Measurements from ENCODE around the gene PNMA6E.

The PNMA6E gene

DNA sequence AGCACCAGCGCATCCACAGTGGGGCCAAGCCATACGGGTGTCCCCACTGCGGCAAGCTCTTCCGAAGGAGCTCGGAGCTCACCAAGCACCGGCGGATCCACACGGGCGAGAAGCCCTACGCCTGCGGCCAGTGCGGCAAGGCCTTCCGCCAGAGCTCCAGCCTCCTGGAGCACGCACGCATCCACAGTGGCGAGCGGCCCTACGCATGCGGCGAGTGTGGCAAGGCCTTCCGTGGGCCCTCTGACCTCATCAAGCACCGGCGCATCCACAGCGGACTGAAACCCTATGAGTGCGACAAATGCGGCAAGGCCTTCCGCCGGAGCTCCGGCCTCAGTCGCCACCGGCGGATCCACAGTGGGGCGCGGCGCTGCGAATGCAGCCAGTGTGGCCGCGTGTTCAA is 53.6 kb downstream of the PNMA6E start:
- DNase-seq, result no peak
